Measurements from ENCODE around the gene AUNIP.

Gene AUNIP

GRCh38 chr1:25858906-25859789, at the start of gene AUNIP:
TSS of gene AUNIP (minus strand) at chr1:25859457. CDS start at chr1:25859357, 100 bp downstream.
- DNase-seq, result peak; percentile 94

GRCh38 chr1:25909040-25909439, 49.8 kb upstream of the AUNIP start:
- DNase-seq, result no peak

- DNase-seq, result no peak
Observed at GRCh38 chr1:25908161-25908560, 48.9 kb upstream of the AUNIP start.

- DNase-seq, result no peak
Observed at GRCh38 chr1:25907601-25908000, 48.3 kb upstream of the AUNIP start.

- peak; percentile 34 to 45 for DNase-seq
Observed at GRCh38 chr1:25906644-25907300, 47.5 kb upstream of the AUNIP start.

- peak; percentile 86 to 87 for DNase-seq
Observed at GRCh38 chr1:25905680-25906643, 46.7 kb upstream of the AUNIP start, which contains the start of gene STMN1. TSS of gene STMN1 (minus strand) at chr1:25906419. CDS start at chr1:25904676, 1,743 bp downstream.

GRCh38 chr1:25904943-25905679, 45.9 kb upstream of the AUNIP start:
- peak; percentile 91 to 93 for DNase-seq

- DNase-seq, result no peak
Observed at GRCh38 chr1:25903986-25904385, 44.7 kb upstream of the AUNIP start.

GRCh38 chr1:25902462-25902861, 43.2 kb upstream of the AUNIP start:
- no peak for DNase-seq

GRCh38 chr1:25900219-25900618, 41.0 kb upstream of the AUNIP start:
- no peak for DNase-seq

GRCh38 chr1:25899792-25900191, 40.5 kb upstream of the AUNIP start:
- DNase-seq, result no peak

GRCh38 chr1:25898223-25899015, 39.2 kb upstream of the AUNIP start:
- DNase-seq, result no peak

GRCh38 chr1:25897754-25898153, 38.5 kb upstream of the AUNIP start:
- no peak for DNase-seq

GRCh38 chr1:25896266-25896665, 37.0 kb upstream of the AUNIP start:
- no peak for DNase-seq

GRCh38 chr1:25895365-25895990, 36.2 kb upstream of the AUNIP start:
- peak; percentile 88 to 89 for DNase-seq

GRCh38 chr1:25893116-25893515, 33.9 kb upstream of the AUNIP start:
- no peak for DNase-seq

GRCh38 chr1:25891606-25892005, 32.3 kb upstream of the AUNIP start:
- DNase-seq, result no peak

- DNase-seq, result no peak
Observed at GRCh38 chr1:25890239-25891034, 31.2 kb upstream of the AUNIP start.

GRCh38 chr1:25889470-25889869, 30.2 kb upstream of the AUNIP start:
- no peak for DNase-seq

GRCh38 chr1:25888426-25888987, 29.2 kb upstream of the AUNIP start:
- no peak for DNase-seq

Measured in activated CD4-positive, alpha-beta T cell treated with anti-CD3 and anti-CD28 coated beads for 4 hours (primary cell).